ENCODE measurements around the gene CD226. TPM values are rescaled to one million over a fixed set of nuclear protein-coding genes. Genes with fewer than 3 reads are reported as not detected.
"Not testable (repeated sequence)": the region's sequence is repeated elsewhere in the genome, so short reads cannot be mapped to it uniquely, and the experiment has no call there.

CD226 gene
- polyA plus RNA-seq, 6 donors from 2014 or later = 0.11 to 1.1 (median 0.75) TPM

- Mint-ChIP-seq H3K36me3 (no peaks in the 10 kb centered on the region), H3K4me3 (no peak overlapping the region), H3K27me3 (peaks cover 0 to 3% (median 0%) of the 10 kb centered on the region in 3 donors), H3K4me1 (no peaks in the 10 kb centered on the region), H3K9me3 (peaks cover 0 to 12% (median 0%) of the 10 kb centered on the region in 7 donors), H3K27ac (peak overlapping the region in 2 of 6 donors; percentile 76 to 84)
- no peak for DNase-seq
- ATAC-seq (ENCODE audit: low read depth in 2 of 2) = no peak
Observed at GRCh38 chr18:69838620-69839411, 108.9 kb downstream of the CD226 start.

- DNase-seq (no peak), ATAC-seq (ENCODE audit: low read depth in 2 of 2) (no peak)
- H3K4me3 Mint-ChIP-seq = no peak overlapping the region
- H3K9me3 Mint-ChIP-seq = peaks cover 0 to 12% (median under 1%) of the 10 kb centered on the region in 7 donors
- peaks cover 0 to 3% (median 0%) of the 10 kb centered on the region in 3 donors for H3K27me3 Mint-ChIP-seq
- no peak overlapping the region for H3K27ac Mint-ChIP-seq
- no peaks in the 10 kb centered on the region for H3K36me3 Mint-ChIP-seq
- H3K4me1 Mint-ChIP-seq = no peaks in the 10 kb centered on the region
Observed at GRCh38 chr18:69838003-69838402, 109.7 kb downstream of the CD226 start.

GRCh38 chr18:69834980-69835379, 112.7 kb downstream of the CD226 start:
- H3K36me3 Mint-ChIP-seq; DNase-seq; H3K27ac Mint-ChIP-seq; ATAC-seq (ENCODE audit: low read depth in 2 of 2); H3K4me3 Mint-ChIP-seq; H3K4me1 Mint-ChIP-seq; H3K27me3 Mint-ChIP-seq: not testable (repeated sequence)
- peaks cover 0 to 12% (median 2%) of the 10 kb centered on the region in 7 donors for H3K9me3 Mint-ChIP-seq

- ATAC-seq (ENCODE audit: low read depth in 2 of 2) = no peak
- DNase-seq = no peak
- Mint-ChIP-seq H3K27me3 (peaks cover 0 to 3% (median 0%) of the 10 kb centered on the region in 3 donors), H3K9me3 (peaks cover 0 to 4% (median 0%) of the 10 kb centered on the region in 7 donors), H3K4me3 (no peak overlapping the region), H3K4me1 (no peaks in the 10 kb centered on the region), H3K27ac (no peak overlapping the region), H3K36me3 (no peaks in the 10 kb centered on the region)
Observed at GRCh38 chr18:69830189-69830588, 117.5 kb downstream of the CD226 start.

GRCh38 chr18:69820538-69820937, 127.1 kb downstream of the CD226 start:
- no peak for ATAC-seq (ENCODE audit: low read depth in 2 of 2)
- no peak for DNase-seq
- H3K27ac Mint-ChIP-seq = no peak overlapping the region
- peaks cover 0 to 18% (median 3%) of the 10 kb centered on the region in 7 donors for H3K9me3 Mint-ChIP-seq
- H3K4me1 Mint-ChIP-seq = no peaks in the 10 kb centered on the region
- H3K4me3 Mint-ChIP-seq = no peak overlapping the region
- no peaks in the 10 kb centered on the region for H3K36me3 Mint-ChIP-seq
- H3K27me3 Mint-ChIP-seq = no peaks in the 10 kb centered on the region

DNA sequence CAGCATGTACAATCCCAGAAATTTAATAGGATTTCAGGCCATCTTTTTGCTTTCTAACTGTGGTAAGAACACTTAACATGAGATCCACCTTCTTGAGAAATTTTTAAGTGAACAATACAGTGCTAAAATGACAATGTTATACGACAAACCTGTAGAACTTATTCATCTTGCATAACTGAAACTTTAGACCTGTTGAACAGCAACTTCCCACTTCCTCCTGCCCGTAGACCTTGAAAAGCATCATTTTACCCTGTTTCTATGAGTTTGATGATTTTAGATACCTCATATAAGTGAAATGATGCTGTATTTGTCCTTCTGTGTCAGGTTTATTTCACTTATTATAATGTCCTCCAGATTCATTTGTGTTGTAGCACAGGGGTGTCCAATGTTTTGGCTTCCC, 128.2 kb downstream of the CD226 start:
- H3K9me3 Mint-ChIP-seq = peaks cover 0 to 18% (median 3%) of the 10 kb centered on the region in 7 donors
- H3K4me3 Mint-ChIP-seq = no peak overlapping the region
- ATAC-seq (ENCODE audit: low read depth in 2 of 2) = no peak
- no peaks in the 10 kb centered on the region for H3K36me3 Mint-ChIP-seq
- no peaks in the 10 kb centered on the region for H3K27me3 Mint-ChIP-seq
- no peak for DNase-seq
- H3K27ac Mint-ChIP-seq = no peak overlapping the region
- H3K4me1 Mint-ChIP-seq = no peaks in the 10 kb centered on the region

DNA sequence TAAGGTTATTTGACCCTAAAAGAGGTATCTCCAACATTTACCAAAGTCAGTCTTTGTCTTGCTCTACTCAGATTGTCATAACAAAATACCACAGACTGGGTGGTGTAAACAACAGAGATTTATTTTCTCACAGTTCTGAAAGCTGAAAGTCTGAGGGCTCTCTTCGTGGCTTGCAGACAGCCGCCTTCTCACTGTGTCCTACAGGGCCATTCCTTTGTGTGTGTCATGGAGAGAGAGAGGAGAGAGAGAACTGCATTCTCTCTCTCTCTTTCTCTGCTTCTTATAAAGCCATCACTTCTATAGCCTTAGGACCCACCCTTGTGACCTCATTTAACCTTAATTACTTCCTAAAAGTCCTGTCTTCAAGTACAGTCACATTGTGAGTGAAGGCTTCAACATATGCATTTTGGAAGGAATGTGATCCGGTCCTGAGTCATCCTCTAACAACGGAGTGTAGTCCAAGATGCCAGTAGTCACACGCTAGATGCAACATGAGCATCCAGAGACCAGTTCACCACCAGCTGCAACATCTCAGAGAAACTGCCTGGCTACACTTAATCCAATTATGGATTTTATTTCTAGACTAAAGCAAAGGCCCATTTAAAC, 130.2 kb downstream of the CD226 start:
- H3K36me3 Mint-ChIP-seq = no peaks in the 10 kb centered on the region
- no peaks in the 10 kb centered on the region for H3K27me3 Mint-ChIP-seq
- H3K4me3 Mint-ChIP-seq = no peak overlapping the region
- no peak for ATAC-seq (ENCODE audit: low read depth in 2 of 2)
- no peak overlapping the region for H3K27ac Mint-ChIP-seq
- H3K9me3 Mint-ChIP-seq = peaks cover 0 to 18% (median 3%) of the 10 kb centered on the region in 7 donors
- H3K4me1 Mint-ChIP-seq = no peaks in the 10 kb centered on the region
- no peak for DNase-seq

- H3K4me3 Mint-ChIP-seq = peak overlapping the region in 1 of 8 donors; percentile 12
- DNase-seq (no peak), ATAC-seq (ENCODE audit: low read depth in 2 of 2) (no peak)
- H3K36me3 Mint-ChIP-seq = no peaks in the 10 kb centered on the region
- no peak overlapping the region for H3K27ac Mint-ChIP-seq
- H3K9me3 Mint-ChIP-seq = peaks cover 0 to 8% (median 3%) of the 10 kb centered on the region in 7 donors
- H3K27me3 Mint-ChIP-seq = peaks cover 0 to 4% (median 0%) of the 10 kb centered on the region in 3 donors
- H3K4me1 Mint-ChIP-seq = no peaks in the 10 kb centered on the region
Observed at GRCh38 chr18:69814861-69815385, 132.8 kb downstream of the CD226 start.

DNA sequence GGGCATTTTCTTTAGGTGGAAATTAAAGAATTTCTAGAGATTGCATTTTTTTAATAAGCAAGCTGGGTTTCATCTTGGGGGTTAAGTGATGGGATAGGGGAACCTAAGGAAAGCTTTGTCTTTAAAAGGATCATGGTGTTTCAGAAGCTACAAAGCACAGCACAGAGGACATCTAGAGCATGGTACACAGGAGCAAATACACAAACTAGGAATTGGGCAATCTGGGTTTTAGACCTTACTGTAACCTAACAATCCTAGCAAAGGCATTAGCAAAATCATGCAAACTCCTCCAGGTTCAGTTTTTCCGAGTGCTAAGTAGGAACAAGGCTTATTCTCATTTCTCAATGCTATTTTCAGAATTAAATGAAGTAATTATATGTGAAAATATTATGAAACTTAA, 134.1 kb downstream of the CD226 start:
- H3K4me3 Mint-ChIP-seq = no peak overlapping the region
- no peak for ATAC-seq (ENCODE audit: low read depth in 2 of 2)
- H3K4me1 Mint-ChIP-seq = no peaks in the 10 kb centered on the region
- H3K36me3 Mint-ChIP-seq = no peaks in the 10 kb centered on the region
- peaks cover 0 to 5% (median 3%) of the 10 kb centered on the region in 7 donors for H3K9me3 Mint-ChIP-seq
- no peak overlapping the region for H3K27ac Mint-ChIP-seq
- no peak for DNase-seq
- H3K27me3 Mint-ChIP-seq = peaks cover 0 to 4% (median 0%) of the 10 kb centered on the region in 3 donors

GRCh38 chr18:69808399-69808798, 139.3 kb downstream of the CD226 start:
- no peak overlapping the region for H3K27ac Mint-ChIP-seq
- H3K27me3 Mint-ChIP-seq = peaks cover 0 to 4% (median 0%) of the 10 kb centered on the region in 3 donors
- peaks cover 0 to 5% (median 0%) of the 10 kb centered on the region in 7 donors for H3K9me3 Mint-ChIP-seq
- H3K36me3 Mint-ChIP-seq = no peaks in the 10 kb centered on the region
- no peak overlapping the region for H3K4me3 Mint-ChIP-seq
- ATAC-seq (ENCODE audit: low read depth in 2 of 2) (no peak), DNase-seq (no peak)
- H3K4me1 Mint-ChIP-seq = no peaks in the 10 kb centered on the region

GRCh38 chr18:69804776-69805501, 142.7 kb downstream of the CD226 start:
- Mint-ChIP-seq H3K4me3 (no peak overlapping the region), H3K27ac (no peak overlapping the region)

More at GRCh38 chr18:69804776-69805501, 142.7 kb downstream of the CD226 start:
- DNase-seq = no peak
- Mint-ChIP-seq H3K27me3 (no peaks in the 10 kb centered on the region), H3K9me3 (peaks cover 0 to 3% (median 0%) of the 10 kb centered on the region in 7 donors), H3K36me3 (no peaks in the 10 kb centered on the region), H3K4me1 (no peaks in the 10 kb centered on the region)
- no peak for ATAC-seq (ENCODE audit: low read depth in 2 of 2)

Measured in naive B cell (primary cell).